Myocyte (in vitro differentiated cells): ENCODE data around the gene SMCO4. TPM values are rescaled to one million over a fixed set of nuclear protein-coding genes. Genes with fewer than 3 reads are reported as not detected.
"Not testable (repeated sequence)": the region's sequence is repeated elsewhere in the genome, so short reads cannot be mapped to it uniquely, and the experiment has no call there.

Source experiments
- DNase-seq: peaks from one replicate; pipeline ENCODE4 v3.0.0-alpha.2; 2012; ENCODE audit warnings: low read depth
- polyA plus RNA-seq: library from polyadenylated mRNA; unstranded; fragments of >200 nt; gene quantifications from one replicate; pipeline ENCODE4 v1.2.1, GENCODE V29; 2012; ENCODE audit warnings: missing spikeins
- total RNA-seq: library from RNA; depleted of rRNA; stranded (reverse); fragments of >200 nt; gene quantifications from 2 replicates; pipeline ENCODE4 v1.2.3, GENCODE V29; 2014

SMCO4 gene
- total RNA-seq: 2.2 and 5.6 TPM in 2 replicates
- polyA plus RNA-seq: 24.2 TPM

- peak; percentile 79 for DNase-seq
Measured at GRCh38 chr11:93543292-93543977, at the start of gene SMCO4. Gene SMCO4, minus strand, starts transcription at chr11:93543391. Its CDS starts 64,202 bp downstream, at chr11:93479189.

DNA sequence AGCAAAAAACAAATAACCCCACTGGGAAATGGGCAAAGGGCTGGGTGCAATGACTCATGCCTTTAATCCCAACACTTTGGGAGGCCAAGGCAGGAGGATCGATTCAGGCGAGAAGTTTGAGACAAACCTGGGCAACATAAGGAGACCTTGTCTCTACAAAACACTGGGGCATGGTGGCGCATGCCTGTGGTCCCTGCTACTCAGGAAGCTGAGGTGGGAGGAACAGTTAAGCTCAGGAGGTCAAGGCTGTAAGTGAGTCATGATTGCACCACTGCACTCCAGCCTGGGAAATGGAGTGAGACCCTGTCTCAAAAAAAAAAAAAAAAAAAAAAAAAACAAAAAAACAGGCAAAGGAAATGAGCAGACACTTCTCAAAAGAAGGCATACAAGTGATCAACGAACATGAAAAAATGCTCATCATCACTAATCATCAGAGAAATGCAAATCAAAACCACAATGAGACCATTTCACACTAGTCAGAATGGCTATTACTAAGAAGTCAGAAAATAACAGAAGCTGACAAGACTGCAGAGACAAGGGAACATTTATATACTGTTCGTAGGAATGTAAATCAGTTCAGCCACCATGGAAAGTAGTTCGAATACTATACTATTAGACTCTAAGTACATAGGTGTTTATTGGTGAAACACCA lies 48.2 kb upstream of the SMCO4 start:
- no peak for DNase-seq

DNA sequence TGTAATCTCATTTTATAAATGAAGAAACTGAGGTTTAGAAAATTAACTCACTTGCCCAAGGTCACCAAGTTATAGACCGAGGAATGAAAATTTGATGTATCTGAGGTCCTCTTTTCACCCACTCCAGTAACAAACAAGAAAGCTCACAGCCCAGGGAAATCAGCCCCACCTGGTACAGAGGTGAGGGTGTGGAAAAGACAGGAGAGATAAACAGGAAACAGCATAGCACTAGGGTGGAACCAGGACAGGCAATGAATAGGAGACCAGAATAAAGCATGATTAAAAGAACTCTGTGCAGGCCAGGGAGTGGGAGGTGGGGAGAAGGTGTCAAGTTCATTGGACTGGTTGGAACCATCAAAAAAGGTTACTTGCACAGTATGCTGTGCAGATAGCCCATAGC lies 46.2 kb upstream of the SMCO4 start:
- DNase-seq: no peak

DNA sequence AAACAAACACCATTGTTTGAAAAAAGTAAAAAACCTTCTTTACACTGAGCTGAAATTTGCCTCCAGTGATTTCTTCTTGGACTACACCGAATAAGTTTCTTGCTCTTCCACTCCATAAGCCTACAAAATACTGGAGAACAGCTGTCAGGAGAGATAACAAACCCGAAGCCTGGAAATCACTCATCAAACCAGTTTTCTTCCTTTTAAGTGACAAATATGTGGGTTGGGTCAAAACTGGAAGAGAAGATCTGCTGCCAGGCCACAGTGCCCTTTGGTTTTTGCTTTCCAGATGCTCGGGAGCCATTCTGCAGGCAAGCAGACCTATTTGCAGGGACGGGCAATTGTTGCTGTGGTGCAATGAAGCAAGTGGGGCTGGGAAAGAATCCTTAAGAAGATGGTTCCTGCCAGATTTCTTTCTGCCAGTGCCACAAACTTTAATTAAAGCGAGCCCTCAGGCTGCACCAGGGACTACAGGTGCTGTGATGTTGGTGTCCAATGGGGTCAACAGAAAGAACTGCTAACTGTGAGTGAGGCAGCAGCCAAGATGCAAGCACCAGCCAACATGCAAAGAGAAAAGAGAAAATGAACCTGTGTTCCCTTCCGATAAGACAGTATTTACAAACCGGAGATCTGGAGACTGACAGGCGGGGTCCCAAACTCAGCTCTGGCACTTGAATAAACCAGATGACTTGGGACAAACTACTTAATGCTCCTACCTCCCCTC lies 44.8 kb upstream of the SMCO4 start:
- no peak for DNase-seq

- not testable (repeated sequence) for DNase-seq
Measured at GRCh38 chr11:93587425-93587824, 44.2 kb upstream of the SMCO4 start.

GRCh38 chr11:93585758-93586157 lies 42.6 kb upstream of the SMCO4 start:
- peak; percentile 73 for DNase-seq

DNA sequence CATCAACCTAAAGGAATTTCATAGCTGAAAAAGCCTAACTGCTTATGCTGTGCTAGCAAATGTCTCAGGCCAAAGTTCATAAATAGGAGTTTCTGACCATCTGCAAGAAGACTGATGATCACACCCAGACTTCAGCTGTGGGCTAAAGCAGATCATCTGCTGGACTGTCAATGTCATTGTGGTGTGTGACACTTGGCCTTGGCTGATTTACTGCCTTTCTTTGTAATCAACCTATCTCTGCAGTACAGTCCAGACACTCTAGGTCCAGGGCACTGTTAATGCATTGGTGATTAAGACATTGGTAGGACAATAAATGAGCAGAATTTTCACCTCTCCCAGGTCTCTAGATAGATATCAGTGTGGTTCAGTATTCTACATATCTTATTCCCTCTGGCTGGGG lies 40.3 kb upstream of the SMCO4 start:
- DNase-seq: no peak

DNA sequence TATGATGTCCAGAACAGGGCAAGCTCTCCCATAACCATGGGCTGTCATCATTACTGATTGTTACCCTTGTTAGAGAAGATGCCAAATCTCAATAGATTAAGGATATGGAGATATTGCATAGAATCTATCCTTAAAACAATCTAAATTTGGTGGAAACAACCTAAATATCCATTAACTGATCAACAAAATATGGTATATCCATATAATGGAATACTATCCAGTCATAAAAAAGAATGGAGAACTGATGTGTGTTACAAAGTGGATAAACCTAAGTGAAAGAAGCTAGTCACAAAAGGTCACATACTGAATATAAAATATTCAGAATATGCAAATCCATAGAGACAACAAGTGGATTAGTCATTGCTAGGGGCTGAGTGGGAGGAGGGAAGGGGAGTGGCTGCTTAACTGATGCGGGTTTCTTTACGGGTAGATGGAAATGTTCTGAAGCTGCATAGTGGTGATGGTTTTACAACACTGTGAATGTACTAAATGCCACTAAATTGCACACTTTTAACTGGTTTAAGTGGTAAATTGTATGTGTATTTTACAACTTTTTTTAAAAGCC lies 36.1 kb upstream of the SMCO4 start:
- no peak for DNase-seq

- DNase-seq: peak; percentile 63
Measured at GRCh38 chr11:93577286-93577685, 34.1 kb upstream of the SMCO4 start.

- peak; percentile 58 for DNase-seq
Measured at GRCh38 chr11:93576870-93577269, 33.7 kb upstream of the SMCO4 start.

DNA sequence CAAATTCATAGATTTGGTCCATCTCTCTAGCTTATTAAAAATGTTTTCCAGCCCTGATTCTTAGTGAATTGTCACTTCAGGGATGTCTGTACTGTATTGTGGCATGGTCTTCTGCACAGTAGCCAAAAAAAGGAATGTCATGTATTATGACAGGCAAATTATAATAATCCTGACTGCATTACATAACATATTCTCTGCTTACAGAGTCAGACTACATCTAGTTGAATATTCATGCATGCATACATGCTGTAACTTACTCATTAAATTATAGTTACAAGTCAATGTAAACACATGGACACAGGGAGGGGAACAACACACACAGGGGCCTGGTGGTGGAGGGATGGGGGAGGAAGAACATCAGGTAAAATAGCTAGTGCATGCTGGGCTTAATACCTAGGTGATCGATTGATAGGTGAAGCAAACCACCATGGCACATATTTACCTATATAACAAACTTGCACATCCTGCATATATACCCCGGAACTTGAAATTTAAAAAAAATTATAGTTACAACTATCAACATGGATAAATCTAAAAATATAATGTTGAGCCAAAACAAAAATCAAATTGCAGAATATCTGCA lies 31.5 kb upstream of the SMCO4 start:
- no peak for DNase-seq

GRCh38 chr11:93573184-93573583 lies 30.0 kb upstream of the SMCO4 start:
- no peak for DNase-seq

DNA sequence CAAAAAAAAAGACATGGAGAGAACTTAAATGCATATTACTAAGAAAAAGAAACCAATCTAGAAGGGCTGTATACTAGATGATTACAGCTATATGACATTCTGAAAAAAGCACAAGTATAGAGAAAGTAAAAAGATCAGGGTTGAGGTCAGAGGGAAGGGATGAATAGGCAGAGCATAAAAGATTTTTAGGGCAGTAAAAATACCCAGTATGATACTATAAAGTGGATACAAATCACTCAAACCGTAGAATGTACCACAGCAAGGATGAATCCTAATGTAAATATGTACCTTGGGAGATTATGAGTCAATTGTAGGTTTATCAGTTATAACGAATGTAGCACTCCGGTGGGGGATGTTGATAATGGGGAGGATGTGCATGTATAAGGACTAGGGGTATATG lies 29.4 kb upstream of the SMCO4 start:
- no peak for DNase-seq

DNA sequence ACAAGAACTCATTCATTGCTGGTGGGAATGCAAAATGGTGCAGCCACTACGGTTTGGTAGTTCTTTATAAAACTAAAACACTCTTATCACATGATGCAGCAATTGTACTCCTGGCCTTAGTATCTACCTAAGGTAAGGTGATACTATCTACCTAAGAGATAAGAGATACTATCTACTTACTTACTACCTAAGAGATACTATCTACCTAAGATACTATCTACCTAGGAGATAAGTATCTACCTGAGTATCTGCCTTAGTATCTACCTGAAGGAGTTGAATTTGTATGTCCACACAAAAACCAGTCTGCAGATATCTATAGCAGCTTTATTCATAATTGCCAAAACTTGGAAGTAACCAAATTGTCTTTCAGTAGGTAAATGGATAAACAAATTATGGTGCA lies 29.0 kb upstream of the SMCO4 start:
- DNase-seq: no peak

DNA sequence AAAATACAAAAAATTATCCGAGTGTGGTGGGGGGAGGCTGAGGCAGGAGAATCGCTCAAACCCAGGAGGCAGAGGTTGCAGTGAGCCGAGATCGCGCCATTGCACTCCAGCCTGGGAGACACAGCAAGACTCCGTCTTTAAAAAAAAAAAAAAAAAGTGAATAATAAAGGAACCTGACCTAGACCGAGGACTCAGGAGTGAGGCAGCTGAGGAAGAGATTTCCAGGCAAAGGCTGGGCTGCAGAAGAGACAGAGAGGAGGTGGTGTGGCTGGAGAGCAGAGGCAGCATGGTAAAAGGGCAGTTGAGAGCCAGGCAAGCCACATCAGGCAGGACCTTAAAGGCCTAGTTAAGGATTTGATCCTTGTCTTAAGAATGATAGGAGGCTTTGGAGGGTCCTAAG lies 28.4 kb upstream of the SMCO4 start:
- no peak for DNase-seq

- DNase-seq: peak; percentile 48
Measured at GRCh38 chr11:93570759-93571413, 27.7 kb upstream of the SMCO4 start.

GRCh38 chr11:93569496-93569895 lies 26.3 kb upstream of the SMCO4 start:
- DNase-seq: no peak

DNA sequence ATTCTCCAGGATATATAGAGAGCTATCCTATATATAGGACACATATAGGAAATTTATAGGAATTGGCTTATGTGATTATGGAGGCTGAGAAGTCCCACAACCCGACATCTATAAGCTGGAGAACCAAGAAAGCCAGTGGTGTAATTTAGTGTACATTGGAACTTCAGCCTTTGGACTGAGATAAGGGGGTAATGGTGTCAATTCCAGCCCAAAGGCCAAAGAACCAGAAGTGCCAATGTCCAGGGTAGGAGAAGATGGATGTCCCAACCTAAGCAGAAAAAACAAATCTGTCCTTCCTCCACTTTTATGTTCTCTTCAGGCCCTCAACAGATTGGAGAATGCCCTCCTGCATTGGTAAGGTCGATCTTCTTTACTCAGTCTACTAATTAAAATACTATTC lies 25.5 kb upstream of the SMCO4 start:
- no peak for DNase-seq

DNA sequence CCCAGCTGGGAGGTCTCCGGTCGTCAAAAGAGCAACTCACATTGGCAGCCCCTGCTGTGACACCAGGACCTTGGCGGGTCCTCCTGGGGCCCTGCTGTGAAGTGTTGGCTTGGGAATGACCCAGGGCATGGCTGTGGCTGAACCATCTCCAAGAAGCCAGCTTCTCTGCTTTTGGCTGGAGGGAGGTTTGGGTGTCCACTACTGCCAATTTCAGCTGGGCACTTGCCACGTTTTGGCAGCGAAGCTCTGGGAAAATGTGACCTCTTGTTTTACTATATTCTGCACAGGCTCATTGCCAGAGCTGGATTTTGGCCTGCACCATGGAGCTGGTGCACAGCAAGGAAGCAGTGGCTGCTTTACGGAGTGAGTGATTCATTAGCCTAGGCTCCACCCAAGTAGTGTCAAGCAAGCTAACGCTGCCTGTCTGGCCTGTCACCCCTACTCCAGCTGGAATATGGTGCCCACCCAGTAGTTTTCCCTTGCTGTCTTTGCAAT lies 24.3 kb upstream of the SMCO4 start:
- peak; percentile 23 for DNase-seq

GRCh38 chr11:93564895-93565294 lies 21.7 kb upstream of the SMCO4 start:
- DNase-seq: no peak

GRCh38 chr11:93563857-93564256 lies 20.7 kb upstream of the SMCO4 start:
- no peak for DNase-seq
